CD4-positive, alpha-beta T cell treated with Interleukin-17A for 4 hours (primary cell): ENCODE results near the gene STOX2.
"Not testable (repeated sequence)": the region's sequence is repeated elsewhere in the genome, so short reads cannot be mapped to it uniquely, and the experiment has no call there.

ENCODE experiments used
- DNase-seq: peaks from one replicate; pipeline ENCODE4 v3.0.0-alpha.2; 2020; ENCODE audit warnings: mixed read lengths

STOX2 gene

GRCh38 chr4:184028561-184029374 lies 123.7 kb downstream of the STOX2 start:
- peak; percentile 29 for DNase-seq

GRCh38 chr4:184030036-184030435 lies 124.9 kb downstream of the STOX2 start:
- no peak for DNase-seq

DNA sequence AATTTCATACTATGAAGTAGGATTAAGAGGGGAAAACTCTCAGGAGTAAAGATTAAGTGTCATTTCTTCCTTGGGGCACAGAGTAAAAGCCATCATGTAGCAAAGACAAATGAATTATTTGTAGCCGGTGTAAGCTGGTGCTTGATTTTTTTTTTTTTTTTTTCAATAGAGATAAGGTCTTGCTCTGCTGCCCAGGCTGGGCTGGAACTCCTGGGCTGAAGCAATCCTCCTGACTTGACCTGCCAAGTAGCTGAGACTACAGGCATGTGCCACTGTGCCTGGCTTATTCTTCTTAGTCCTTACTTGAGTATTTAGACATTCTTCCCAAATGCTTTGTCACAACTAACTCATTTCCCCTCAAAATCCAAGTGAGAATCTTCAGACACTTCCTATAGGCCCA lies 125.7 kb downstream of the STOX2 start:
- no peak for DNase-seq

GRCh38 chr4:184032091-184032490 lies 127.0 kb downstream of the STOX2 start:
- no peak for DNase-seq

- peak; percentile 5 for DNase-seq
Measured at GRCh38 chr4:184039963-184040383, 134.9 kb downstream of the STOX2 start.

DNA sequence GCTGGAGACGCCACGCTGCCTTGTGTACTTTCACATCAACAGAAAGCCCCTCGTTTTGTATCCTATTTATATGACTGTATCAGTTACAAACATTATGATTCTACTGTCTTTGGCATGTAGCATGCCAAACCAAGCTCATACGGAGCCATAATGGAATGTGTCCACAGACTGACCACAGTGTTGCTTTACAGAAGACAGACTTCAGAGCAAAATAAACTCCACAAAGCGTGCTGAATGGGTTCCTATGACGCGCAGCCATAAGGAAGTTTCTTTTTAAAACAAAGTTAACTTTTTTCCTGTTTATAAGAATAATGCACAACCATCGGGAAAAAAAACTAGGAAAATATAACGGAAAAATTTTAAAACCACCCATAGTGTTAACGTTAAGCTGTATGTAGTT lies 136.0 kb downstream of the STOX2 start:
- DNase-seq = no peak

DNA sequence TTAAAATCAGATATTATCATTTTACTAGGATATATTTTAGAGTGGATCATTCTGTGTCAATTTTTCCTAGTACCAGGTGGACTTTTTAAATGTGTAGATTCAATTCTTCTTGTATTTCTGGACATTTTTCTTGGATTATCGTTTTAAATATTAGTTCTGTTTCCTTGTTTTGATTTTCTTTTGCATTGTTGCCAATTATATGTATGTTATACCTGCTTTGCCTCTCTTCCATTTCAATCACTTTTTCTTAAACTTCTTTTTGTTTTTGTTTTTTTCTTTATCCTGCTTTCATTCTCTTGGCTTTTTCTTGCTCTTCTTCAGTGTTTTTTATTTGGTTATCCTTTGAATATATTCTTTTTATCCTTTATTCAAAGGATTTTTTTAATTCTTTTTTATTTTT lies 141.0 kb downstream of the STOX2 start:
- DNase-seq = no peak

- DNase-seq = not testable (repeated sequence)
Measured at GRCh38 chr4:184051262-184051661, 146.2 kb downstream of the STOX2 start.

GRCh38 chr4:184052616-184053015 lies 147.5 kb downstream of the STOX2 start:
- no peak for DNase-seq

- DNase-seq = no peak
Measured at GRCh38 chr4:184053434-184053833, 148.3 kb downstream of the STOX2 start.

DNA sequence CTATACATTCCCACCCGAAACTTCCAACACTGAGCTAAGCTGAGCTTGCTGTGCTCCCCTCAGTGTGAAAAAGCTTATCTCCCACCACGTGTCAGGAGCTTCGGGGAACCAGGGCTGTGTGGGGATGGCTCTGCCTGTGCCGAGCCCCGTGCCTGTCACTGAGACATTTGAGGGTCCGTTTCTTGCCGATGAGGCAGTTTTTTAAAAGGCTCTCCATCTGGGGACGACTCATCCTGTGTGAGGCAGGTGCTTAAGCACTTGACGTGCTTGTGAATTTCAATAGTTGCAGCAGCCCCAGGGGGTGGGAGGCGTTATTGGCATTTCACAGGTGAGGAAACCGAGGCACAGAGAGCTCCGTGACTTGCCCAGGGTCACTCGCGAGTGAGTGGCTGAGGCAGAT lies 151.8 kb downstream of the STOX2 start:
- DNase-seq = no peak

GRCh38 chr4:184058026-184058425 lies 152.9 kb downstream of the STOX2 start:
- DNase-seq = no peak

- no peak for DNase-seq
Measured at GRCh38 chr4:184059099-184059498, 154.0 kb downstream of the STOX2 start.

- no peak for DNase-seq
Measured at GRCh38 chr4:184061582-184061981, 156.5 kb downstream of the STOX2 start.

DNA sequence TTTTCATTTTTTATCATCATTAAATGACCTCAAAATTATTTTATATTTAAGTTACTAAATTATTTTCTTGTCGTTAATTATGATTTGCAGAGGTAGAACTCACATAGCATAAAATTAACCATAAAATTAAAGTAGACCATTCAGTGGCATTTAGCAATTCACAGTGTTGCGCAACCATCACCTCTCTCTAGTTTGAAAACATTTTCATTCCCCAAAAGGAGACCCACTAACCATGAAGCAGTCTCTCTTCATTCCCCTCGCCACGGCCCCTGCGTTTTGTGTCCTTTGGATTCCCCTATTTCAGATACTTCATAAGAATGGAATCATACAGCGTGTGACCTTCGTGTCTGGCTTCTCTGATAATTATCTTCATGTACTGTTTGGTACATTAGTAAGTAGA lies 157.7 kb downstream of the STOX2 start:
- DNase-seq = no peak

DNA sequence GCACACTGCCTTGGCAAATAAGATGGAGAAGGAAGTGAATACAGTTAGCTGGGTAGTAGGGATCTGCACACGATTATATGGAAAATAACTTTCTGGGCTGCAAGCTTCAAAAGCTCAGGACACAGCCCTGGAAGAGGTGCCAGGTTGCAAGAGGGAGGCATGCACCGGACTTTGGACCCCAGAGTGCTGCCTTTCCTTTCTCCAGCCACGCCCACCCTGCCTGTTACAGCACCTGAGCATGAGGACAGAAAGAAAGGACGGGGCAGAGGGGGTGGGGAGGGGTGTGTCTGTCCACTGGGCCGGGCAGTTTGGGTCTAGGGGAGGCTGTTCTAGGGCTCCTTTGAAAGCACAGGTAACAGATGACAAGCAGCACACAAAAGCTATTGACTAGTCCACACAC lies 159.8 kb downstream of the STOX2 start:
- no peak for DNase-seq

DNA sequence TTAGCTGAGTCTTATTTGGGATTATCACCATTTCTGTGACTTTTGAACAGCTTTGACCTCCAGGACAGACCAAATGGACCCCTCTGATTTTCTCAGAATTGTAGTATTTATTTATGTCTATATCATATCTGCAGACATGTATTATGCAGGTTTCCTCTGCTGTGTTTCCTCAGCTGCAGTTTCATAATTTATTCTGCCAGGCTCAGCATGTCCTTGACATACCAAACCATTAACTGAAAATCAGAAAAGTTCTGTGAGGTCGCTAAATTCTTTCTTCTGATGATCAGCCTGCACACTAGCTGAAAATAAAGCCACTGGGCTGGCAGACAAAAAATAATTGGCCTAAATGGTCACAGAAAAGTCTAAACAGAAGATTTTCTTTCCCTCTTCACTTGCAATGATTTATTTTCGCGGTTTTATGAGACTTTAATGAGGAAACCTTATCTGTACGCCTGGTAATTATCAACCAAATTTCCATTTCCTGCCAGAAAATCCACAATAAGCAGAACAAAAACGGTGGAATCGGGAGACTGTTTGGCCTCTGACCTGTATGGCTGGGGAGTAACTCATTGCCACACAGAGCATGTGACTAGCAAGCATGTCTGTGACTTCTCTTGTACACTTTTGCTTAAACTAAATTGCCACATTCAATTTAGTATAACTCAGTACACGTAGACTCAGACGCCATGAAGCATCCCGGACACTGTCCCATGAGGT lies 161.6 kb downstream of the STOX2 start:
- no peak for DNase-seq

DNA sequence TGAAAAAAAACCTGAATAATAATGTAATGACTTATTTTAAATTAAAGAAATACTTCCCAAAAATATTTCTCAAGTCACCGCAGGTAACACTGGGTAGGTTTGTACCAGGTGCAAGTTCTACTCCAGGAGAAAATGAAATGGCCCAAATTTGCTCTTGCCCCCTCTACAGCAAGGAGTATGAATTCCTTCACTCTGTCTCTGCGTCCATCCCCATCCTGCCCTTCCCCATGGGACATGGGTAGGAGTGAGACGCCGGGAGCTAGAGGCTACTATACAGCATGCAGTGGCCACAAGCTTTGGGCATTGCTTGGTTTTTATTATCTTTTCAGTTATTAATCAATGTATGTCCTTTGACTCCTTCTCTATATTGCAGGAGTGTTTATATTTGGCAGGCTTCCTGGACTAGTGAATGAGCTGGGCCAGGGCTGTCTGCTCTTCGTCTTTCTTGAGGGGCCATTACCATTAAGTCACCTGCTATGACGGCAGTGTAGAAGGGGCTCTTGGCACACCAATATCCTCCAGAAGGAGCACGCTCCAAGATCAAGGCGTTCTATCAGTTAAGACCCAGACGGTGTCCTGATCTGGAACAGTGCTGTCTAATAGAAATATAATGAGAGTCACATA lies 162.9 kb downstream of the STOX2 start:
- no peak for DNase-seq
